Ishikawa (cell line): ENCODE measurements around the gene TMEM247.

Experiments
- CEBPB ChIP-seq: IDR thresholded peaks from 2 replicates; pipeline ENCODE4 v1.6.1; 2012
- CREB1 ChIP-seq: IDR thresholded peaks from 2 replicates; pipeline ENCODE4 v1.6.1; 2012; ENCODE audit warnings: low read depth
- EGR1 ChIP-seq: IDR thresholded peaks from 2 replicates; pipeline ENCODE4 v1.6.1; 2012
- EP300 ChIP-seq: IDR thresholded peaks from 2 replicates; pipeline ENCODE4 v1.6.1; 2012; ENCODE audit warnings: borderline replicate concordance
- FOXM1 ChIP-seq: IDR thresholded peaks from 2 replicates; pipeline ENCODE4 v1.6.1; 2012; ENCODE audit warnings: low read depth, borderline replicate concordance
- NFIC ChIP-seq: IDR thresholded peaks from 2 replicates; pipeline ENCODE4 v1.6.1; 2012
- RAD21 ChIP-seq: IDR thresholded peaks from 2 replicates; pipeline ENCODE4 v1.6.1; 2012; ENCODE audit warnings: low read depth
- REST ChIP-seq: IDR thresholded peaks from 2 replicates; pipeline ENCODE4 v1.6.1; 2012; ENCODE audit warnings: low read depth, mild to moderate bottlenecking
- TAF1 ChIP-seq: IDR thresholded peaks from 2 replicates; pipeline ENCODE4 v1.6.1; 2012; ENCODE audit warnings: low read depth, mild to moderate bottlenecking
- TCF12 ChIP-seq: IDR thresholded peaks from 2 replicates; pipeline ENCODE4 v1.6.1; 2012; ENCODE audit warnings: low read depth
- TEAD4 ChIP-seq: IDR thresholded peaks from 2 replicates; pipeline ENCODE4 v1.6.1; 2012
- USF1 ChIP-seq: IDR thresholded peaks from 2 replicates; pipeline ENCODE4 v1.6.1; 2012
- YY1 ChIP-seq: IDR thresholded peaks from 2 replicates; pipeline ENCODE4 v1.6.1; 2012; ENCODE audit warnings: low read depth
- ZBTB7A ChIP-seq: IDR thresholded peaks from 2 replicates; pipeline ENCODE4 v1.6.1; 2012; ENCODE audit warnings: low read depth
- TF ChIP-seq, protein P1 (sequence below): IDR thresholded peaks from 2 replicates; pipeline ENCODE4 v1.6.1; 2012

TMEM247 gene

GRCh38 chr2:46514738-46515137 lies 35.4 kb downstream of the TMEM247 start:
- TF ChIP-seq EGR1, result no peak
- no peak for TF ChIP-seq TAF1
- TF ChIP-seq RAD21, result no peak
- no peak for TF ChIP-seq TCF12
- no peak for TF ChIP-seq EP300
- TF ChIP-seq, protein P1, sequence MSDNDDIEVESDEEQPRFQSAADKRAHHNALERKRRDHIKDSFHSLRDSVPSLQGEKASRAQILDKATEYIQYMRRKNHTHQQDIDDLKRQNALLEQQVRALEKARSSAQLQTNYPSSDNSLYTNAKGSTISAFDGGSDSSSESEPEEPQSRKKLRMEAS, result no peak
- TF ChIP-seq REST, result no peak
- TF ChIP-seq YY1, result no peak

GRCh38 chr2:46517485-46517884 lies 38.1 kb downstream of the TMEM247 start:
- TF ChIP-seq RAD21, result no peak
- TF ChIP-seq EGR1, result no peak

DNA sequence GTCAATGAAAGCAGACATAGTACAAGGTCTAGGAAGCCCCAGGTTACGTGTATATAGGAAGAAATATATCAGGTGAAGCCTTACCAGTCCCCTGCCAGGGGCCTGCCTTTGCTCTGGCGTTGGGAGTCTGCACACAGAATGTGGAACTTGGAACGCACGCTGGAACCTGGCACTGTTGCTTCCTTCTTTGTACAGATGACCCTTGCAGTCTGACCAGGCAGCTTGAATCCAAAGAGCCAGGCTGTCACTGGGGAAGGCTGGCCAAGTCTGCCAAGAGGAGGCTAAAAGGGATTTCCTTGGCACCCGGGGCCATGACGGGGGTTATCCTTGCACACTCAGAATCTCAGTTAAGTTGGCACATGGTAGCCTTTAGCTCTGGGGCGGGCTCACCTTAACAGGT lies 39.5 kb downstream of the TMEM247 start:
- TF ChIP-seq EGR1 (no peak), FOXM1 (no peak), ZBTB7A (no peak), CEBPB (no peak), EP300 (no peak), TEAD4 (no peak), TAF1 (no peak), TCF12 (no peak), NFIC (no peak)
- TF ChIP-seq, protein P1, result no peak

DNA sequence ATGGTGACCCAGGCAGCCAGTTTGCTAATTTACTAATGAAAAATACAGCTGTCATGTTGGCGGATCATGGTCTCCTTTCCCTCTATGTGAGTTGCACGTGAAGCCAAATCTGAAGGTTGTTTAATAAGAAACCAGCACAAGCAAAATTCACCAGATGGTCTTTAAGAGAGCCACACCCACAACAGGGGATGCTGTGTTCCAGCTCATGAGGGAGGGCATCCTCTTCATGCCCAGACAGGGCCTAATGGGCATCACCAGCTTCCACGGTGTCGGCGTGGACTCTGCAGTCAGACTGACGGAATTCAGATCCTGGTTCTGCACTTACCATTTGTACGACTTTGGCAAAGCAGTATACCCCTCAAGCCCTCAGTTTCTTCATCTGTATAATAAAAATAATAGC lies 39.9 kb downstream of the TMEM247 start:
- TF ChIP-seq RAD21 (no peak), TEAD4 (no peak), CREB1 (no peak), REST (no peak), NFIC (no peak), TAF1 (no peak), CEBPB (no peak), YY1 (no peak), ZBTB7A (no peak), USF1 (no peak), FOXM1 (no peak), EP300 (no peak), TCF12 (no peak), EGR1 (no peak)
- TF ChIP-seq, protein P1, result no peak

GRCh38 chr2:46520130-46520711 lies 40.9 kb downstream of the TMEM247 start:
- TF ChIP-seq RAD21, result no peak
- TF ChIP-seq USF1, result no peak
- TF ChIP-seq REST, result no peak
- TF ChIP-seq FOXM1, result no peak
- TF ChIP-seq, protein P1, result no peak
- no peak for TF ChIP-seq YY1
